ENCODE results near the gene RICTOR. TPM values are rescaled to one million over a fixed set of nuclear protein-coding genes. Genes with fewer than 3 reads are reported as not detected.

Gene RICTOR
- total RNA-seq, 1 donor from 2014 or later: 23.6 TPM

GRCh38 chr5:39106322-39106721, 32.1 kb upstream of the RICTOR start:
- no peaks in the 10 kb centered on the region for H3K36me3 Mint-ChIP-seq (ENCODE audit: low read depth)
- no peak for DNase-seq (ENCODE audit: low spot score)
- H3K4me3 Mint-ChIP-seq (ENCODE audit: unreplicated experiment): no peak overlapping the region
- H3K4me1 Mint-ChIP-seq (ENCODE audit: low read depth): peaks cover 27% of the 10 kb centered on the region
- peak; percentile 77 for TF ChIP-seq CTCF (IDR thresholded peaks at IDR 0.05)
- no peaks in the 10 kb centered on the region for H3K9me3 Mint-ChIP-seq (ENCODE audit: low read depth)
- no peak overlapping the region for H3K27ac Mint-ChIP-seq (ENCODE audit: unreplicated experiment)
- no peaks in the 10 kb centered on the region for H3K27me3 Mint-ChIP-seq (ENCODE audit: low read depth)

- H3K4me3 Mint-ChIP-seq (ENCODE audit: unreplicated experiment): no peak overlapping the region
- H3K27ac Mint-ChIP-seq (ENCODE audit: unreplicated experiment): no peak overlapping the region
- H3K36me3 Mint-ChIP-seq (ENCODE audit: low read depth): no peaks in the 10 kb centered on the region
- TF ChIP-seq CTCF (IDR thresholded peaks at IDR 0.05): no peak
- peaks cover 39% of the 10 kb centered on the region for H3K4me1 Mint-ChIP-seq (ENCODE audit: low read depth)
- H3K9me3 Mint-ChIP-seq (ENCODE audit: low read depth): no peaks in the 10 kb centered on the region
- DNase-seq (ENCODE audit: low spot score): no peak
- no peaks in the 10 kb centered on the region for H3K27me3 Mint-ChIP-seq (ENCODE audit: low read depth)
These were observed 30.0 kb upstream of the RICTOR start for GRCh38 chr5:39104221-39104620.

GRCh38 chr5:39102684-39103155, 28.5 kb upstream of the RICTOR start:
- Mint-ChIP-seq H3K27ac (ENCODE audit: unreplicated experiment) (peak overlapping the region; percentile 82), H3K27me3 (ENCODE audit: low read depth) (no peaks in the 10 kb centered on the region), H3K36me3 (ENCODE audit: low read depth) (no peaks in the 10 kb centered on the region), H3K9me3 (ENCODE audit: low read depth) (no peaks in the 10 kb centered on the region), H3K4me1 (ENCODE audit: low read depth) (peaks cover 39% of the 10 kb centered on the region), H3K4me3 (ENCODE audit: unreplicated experiment) (no peak overlapping the region)
- no peak for DNase-seq (ENCODE audit: low spot score)
- no peak for TF ChIP-seq CTCF (IDR thresholded peaks at IDR 0.05)

- H3K36me3 Mint-ChIP-seq (ENCODE audit: low read depth): no peaks in the 10 kb centered on the region
- DNase-seq (ENCODE audit: low spot score): no peak
- no peaks in the 10 kb centered on the region for H3K27me3 Mint-ChIP-seq (ENCODE audit: low read depth)
- peak overlapping the region; percentile 87 for H3K27ac Mint-ChIP-seq (ENCODE audit: unreplicated experiment)
- TF ChIP-seq CTCF (IDR thresholded peaks at IDR 0.05): no peak
- H3K4me3 Mint-ChIP-seq (ENCODE audit: unreplicated experiment): no peak overlapping the region
- peaks cover 39% of the 10 kb centered on the region for H3K4me1 Mint-ChIP-seq (ENCODE audit: low read depth)
- H3K9me3 Mint-ChIP-seq (ENCODE audit: low read depth): no peaks in the 10 kb centered on the region
These were observed 26.7 kb upstream of the RICTOR start for GRCh38 chr5:39100851-39101396.

GRCh38 chr5:39100301-39100850, 26.2 kb upstream of the RICTOR start:
- Mint-ChIP-seq H3K4me3 (ENCODE audit: unreplicated experiment) (no peak overlapping the region), H3K4me1 (ENCODE audit: low read depth) (peaks cover 39% of the 10 kb centered on the region), H3K36me3 (ENCODE audit: low read depth) (no peaks in the 10 kb centered on the region), H3K27ac (ENCODE audit: unreplicated experiment) (peak overlapping the region; percentile 87), H3K9me3 (ENCODE audit: low read depth) (no peaks in the 10 kb centered on the region), H3K27me3 (ENCODE audit: low read depth) (no peaks in the 10 kb centered on the region)
- no peak for TF ChIP-seq CTCF (IDR thresholded peaks at IDR 0.05)
- DNase-seq (ENCODE audit: low spot score): no peak

All from chondrocyte (in vitro differentiated cells).